ENCODE measurements around the gene ERCC1.

DNA sequence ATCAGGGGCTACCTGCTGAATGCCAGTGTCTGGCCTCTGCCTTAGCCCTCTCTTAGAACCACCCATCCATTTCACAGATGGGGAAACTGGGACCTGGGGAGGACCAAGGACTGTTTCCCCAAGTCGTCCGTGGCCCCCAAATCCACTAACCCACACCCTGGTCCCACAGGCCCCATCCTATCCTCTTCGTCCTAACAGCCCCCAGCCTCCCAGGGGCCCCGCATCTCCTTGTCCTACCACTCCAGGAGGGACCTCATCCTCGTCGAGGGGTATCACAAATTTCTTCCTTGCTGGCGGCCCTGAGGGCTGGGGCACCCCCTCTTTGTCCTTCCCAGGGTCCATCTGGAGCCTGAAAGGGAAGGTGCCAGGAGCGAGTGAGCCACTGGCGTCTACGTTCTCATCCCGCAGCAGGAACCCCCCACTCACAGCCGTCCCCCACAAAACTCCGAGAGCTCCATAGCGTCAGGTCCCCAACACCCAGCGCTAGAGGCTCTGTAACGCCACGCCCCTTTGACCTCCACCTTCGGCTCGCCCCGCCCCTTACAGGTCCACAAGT, 606 bp downstream of the ERCC1 start:
- no peak for TF ChIP-seq EZH2 (IDR thresholded peaks at IDR 0.05)
- TF ChIP-seq POLR2AphosphoS5 (IDR thresholded peaks at IDR 0.05; ENCODE audit: borderline replicate concordance, low read depth, low read length) = no peak
- TF ChIP-seq FOXP2 (optimal IDR thresholded peaks at IDR 0.05; ENCODE audit: control extremely low read depth, extremely low read length, insufficient read depth) = no peak

All from SK-N-MC (cell line).